Tibial nerve (tissue), 4 donors: Measurements from ENCODE around the gene MEAF6.

Source experiments
- EP300 ChIP-seq, 2 donors: sonication (generic); formaldehyde crosslinking; IDR thresholded peaks; one replicate each; pipeline ENCODE4 v1.6.1; 2017; ENCODE audit warnings: antibody characterized with exemption in 2 of 2, mild to moderate bottlenecking in 1 of 2
- POLR2A ChIP-seq, 2 donors: fragments of 450-650 bp; IDR thresholded peaks; one replicate each; pipeline ENCODE4 v1.6.1; 2017; ENCODE audit warnings: antibody characterized with exemption in 2 of 2, mild to moderate bottlenecking in 2 of 2, moderate library complexity in 2 of 2
- TF ChIP-seq, protein P1 (sequence below), 5 experiments: fragments of 200-600 bp in 3 of 5; fragments of 450-650 bp in 2 of 5; sonication (generic) in 3 of 5; IDR thresholded peaks; one replicate each; pipeline ENCODE4 v1.5.1; 2016 to 2019; ENCODE audit warnings: antibody characterized with exemption in 5 of 5, mild to moderate bottlenecking in 3 of 5, moderate library complexity in 2 of 5

DNA sequence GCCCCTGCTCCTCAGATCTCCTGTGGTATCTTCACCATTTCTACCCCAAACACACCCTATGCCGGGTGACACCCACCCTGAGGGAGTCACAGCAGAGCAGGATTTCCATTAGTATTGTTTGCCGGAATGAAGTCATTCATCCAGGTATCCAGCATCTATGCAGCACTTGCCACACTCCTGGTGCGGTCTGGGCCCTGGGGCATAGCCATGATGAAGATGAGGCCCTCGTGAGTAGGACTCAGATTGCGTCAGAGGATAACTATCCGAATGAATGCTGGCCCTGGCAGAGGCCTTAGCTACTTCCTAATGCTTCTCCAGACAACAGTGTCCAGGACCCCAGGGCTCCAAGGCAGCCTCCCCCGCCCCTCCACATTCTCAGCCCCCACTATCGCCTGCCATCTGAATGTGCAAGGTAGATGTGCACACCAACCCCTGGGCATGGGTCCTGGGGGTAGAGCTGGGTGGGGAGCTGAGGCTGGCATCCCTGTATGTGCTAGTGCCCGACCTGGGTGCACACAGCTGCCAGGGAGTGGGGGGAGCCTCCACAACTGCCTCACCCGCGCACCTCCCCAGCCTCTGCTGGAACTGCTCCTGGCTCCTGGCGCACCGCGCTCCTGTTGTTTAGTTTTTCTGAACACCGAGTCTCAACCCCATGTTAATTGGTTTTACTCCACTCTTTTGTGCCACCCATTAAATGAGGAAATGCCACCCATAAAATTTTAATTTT lies 65.7 kb downstream of the MEAF6 start:
- TF ChIP-seq, protein P1, sequence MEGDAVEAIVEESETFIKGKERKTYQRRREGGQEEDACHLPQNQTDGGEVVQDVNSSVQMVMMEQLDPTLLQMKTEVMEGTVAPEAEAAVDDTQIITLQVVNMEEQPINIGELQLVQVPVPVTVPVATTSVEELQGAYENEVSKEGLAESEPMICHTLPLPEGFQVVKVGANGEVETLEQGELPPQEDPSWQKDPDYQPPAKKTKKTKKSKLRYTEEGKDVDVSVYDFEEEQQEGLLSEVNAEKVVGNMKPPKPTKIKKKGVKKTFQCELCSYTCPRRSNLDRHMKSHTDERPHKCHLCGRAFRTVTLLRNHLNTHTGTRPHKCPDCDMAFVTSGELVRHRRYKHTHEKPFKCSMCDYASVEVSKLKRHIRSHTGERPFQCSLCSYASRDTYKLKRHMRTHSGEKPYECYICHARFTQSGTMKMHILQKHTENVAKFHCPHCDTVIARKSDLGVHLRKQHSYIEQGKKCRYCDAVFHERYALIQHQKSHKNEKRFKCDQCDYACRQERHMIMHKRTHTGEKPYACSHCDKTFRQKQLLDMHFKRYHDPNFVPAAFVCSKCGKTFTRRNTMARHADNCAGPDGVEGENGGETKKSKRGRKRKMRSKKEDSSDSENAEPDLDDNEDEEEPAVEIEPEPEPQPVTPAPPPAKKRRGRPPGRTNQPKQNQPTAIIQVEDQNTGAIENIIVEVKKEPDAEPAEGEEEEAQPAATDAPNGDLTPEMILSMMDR (IDR thresholded peaks at IDR 0.05), result no peak
- TF ChIP-seq POLR2A (IDR thresholded peaks at IDR 0.05), result no peak
- TF ChIP-seq EP300 (IDR thresholded peaks at IDR 0.05), result no peak
